Parathyroid adenoma (tissue), 2 donors: ENCODE data around the gene MARCHF2.
A peak's percentile ranks its signal among the peaks of the same experiment; 100 is the strongest.
"Not testable (repeated sequence)": the region's sequence is repeated elsewhere in the genome, so short reads cannot be mapped to it uniquely, and the experiment has no call there.

Source experiments
- H2AFZ ChIP-seq: fragments of 300-600 bp; sonication (generic); one replicate; pipeline ENCODE4 v1.7.0; 2017; ENCODE audit warnings: antibody characterized with exemption, mild to moderate bottlenecking
- H3K27ac ChIP-seq: fragments of 300-600 bp; sonication (generic); one replicate; pipeline ENCODE4 v1.7.0; 2017
- H3K27me3 ChIP-seq: fragments of 300-600 bp; sonication (generic); one replicate; pipeline ENCODE4 v1.7.0; 2017; ENCODE audit warnings: low read length; ENCODE audit not compliant: control insufficient read depth, insufficient read depth
- H3K36me3 ChIP-seq: fragments of 300-600 bp; sonication (generic); one replicate; pipeline ENCODE4 v1.7.0; 2017; ENCODE audit warnings: low read length; ENCODE audit not compliant: control insufficient read depth, insufficient read depth
- H3K4me1 ChIP-seq: fragments of 300-600 bp; sonication (generic); one replicate; pipeline ENCODE4 v1.7.0; 2017; ENCODE audit warnings: control low read depth
- H3K4me2 ChIP-seq: fragments of 300-600 bp; sonication (generic); one replicate; pipeline ENCODE4 v1.7.0; 2017; ENCODE audit warnings: low read length
- H3K4me3 ChIP-seq: fragments of 300-600 bp; sonication (generic); one replicate; pipeline ENCODE4 v1.7.0; 2017; ENCODE audit warnings: low read depth, low read length
- H3K79me2 ChIP-seq: fragments of 300-600 bp; sonication (generic); one replicate; pipeline ENCODE4 v1.7.0; 2017; ENCODE audit warnings: control low read depth
- H3K9ac ChIP-seq: fragments of 300-600 bp; sonication (generic); one replicate; pipeline ENCODE4 v1.7.0; 2017; ENCODE audit warnings: mild to moderate bottlenecking
- H3K9me3 ChIP-seq: fragments of 300-600 bp; sonication (generic); one replicate; pipeline ENCODE4 v1.7.0; 2017; ENCODE audit warnings: low read length; ENCODE audit not compliant: control insufficient read depth
- CTCF ChIP-seq: fragments of 300-600 bp; sonication (generic); IDR thresholded peaks from one replicate; pipeline ENCODE4 v1.7.0; 2017; ENCODE audit warnings: antibody characterized with exemption, mild to moderate bottlenecking
- donor health status: primary hyperparathyroidism.

Gene MARCHF2

GRCh38 chr19:8377598-8377997, 35.5 kb upstream of the MARCHF2 start:
- Histone ChIP-seq H2AFZ (no peak overlapping the region), H3K9me3 (no peaks in the 10 kb centered on the region), H3K36me3 (no peaks in the 10 kb centered on the region), H3K4me2 (no peak overlapping the region), H3K4me1 (no peaks in the 10 kb centered on the region), H3K4me3 (no peak overlapping the region), H3K27me3 (no peaks in the 10 kb centered on the region), H3K9ac (no peak overlapping the region), H3K79me2 (no peaks in the 10 kb centered on the region), H3K27ac (no peak overlapping the region)
- no peak for TF ChIP-seq CTCF

GRCh38 chr19:8379156-8379891, 33.8 kb upstream of the MARCHF2 start:
- H3K9me3 ChIP-seq, H3K4me1 ChIP-seq, H3K4me2 ChIP-seq, H3K79me2 ChIP-seq, H3K27me3 ChIP-seq, H3K4me3 ChIP-seq, H3K9ac ChIP-seq, H2AFZ ChIP-seq, H3K36me3 ChIP-seq, H3K27ac ChIP-seq: not testable (repeated sequence)

- H3K79me2 ChIP-seq, H3K36me3 ChIP-seq, H3K4me1 ChIP-seq, H3K9ac ChIP-seq, H3K4me2 ChIP-seq, H3K4me3 ChIP-seq, H3K9me3 ChIP-seq, H3K27me3 ChIP-seq, H3K27ac ChIP-seq, H2AFZ ChIP-seq: not testable (repeated sequence)
These were observed 28.5 kb upstream of the MARCHF2 start for GRCh38 chr19:8384569-8384968.

- not testable (repeated sequence) for H3K4me1 ChIP-seq, H2AFZ ChIP-seq, H3K27me3 ChIP-seq, H3K9me3 ChIP-seq, H3K36me3 ChIP-seq, H3K9ac ChIP-seq, H3K79me2 ChIP-seq, H3K27ac ChIP-seq, H3K4me3 ChIP-seq
- peak overlapping the region; percentile 22 for H3K4me2 ChIP-seq
These were observed 28.0 kb upstream of the MARCHF2 start for GRCh38 chr19:8385103-8385502.

GRCh38 chr19:8385566-8385965, 27.5 kb upstream of the MARCHF2 start:
- Histone ChIP-seq H3K4me2 (peak overlapping the region; percentile 22), H2AFZ (peak overlapping the region; percentile 48), H3K27ac (peak overlapping the region; percentile 55), H3K4me3 (peak overlapping the region; percentile 5)
- H3K27me3 ChIP-seq, H3K9me3 ChIP-seq, H3K79me2 ChIP-seq, H3K4me1 ChIP-seq, H3K9ac ChIP-seq, H3K36me3 ChIP-seq: not testable (repeated sequence)

- not testable (repeated sequence) for H3K36me3 ChIP-seq, H2AFZ ChIP-seq, H3K4me1 ChIP-seq, H3K27me3 ChIP-seq, H3K4me2 ChIP-seq, H3K4me3 ChIP-seq, H3K9me3 ChIP-seq, H3K9ac ChIP-seq, H3K79me2 ChIP-seq, H3K27ac ChIP-seq
These were observed 26.7 kb upstream of the MARCHF2 start for GRCh38 chr19:8386419-8386818.

- Histone ChIP-seq H3K4me1 (peaks cover 13% of the 10 kb centered on the region), H3K27me3 (no peaks in the 10 kb centered on the region), H3K9me3 (no peaks in the 10 kb centered on the region)
These were observed 26.1 kb upstream of the MARCHF2 start for GRCh38 chr19:8386990-8387389.

More at GRCh38 chr19:8386990-8387389, 26.1 kb upstream of the MARCHF2 start:
- no peak overlapping the region for H3K4me2 ChIP-seq
- no peak for TF ChIP-seq CTCF
- H3K27ac ChIP-seq = no peak overlapping the region
- H2AFZ ChIP-seq = no peak overlapping the region
- no peaks in the 10 kb centered on the region for H3K36me3 ChIP-seq
- H3K4me3 ChIP-seq = no peak overlapping the region
- peaks cover 9% of the 10 kb centered on the region for H3K79me2 ChIP-seq
- H3K9ac ChIP-seq = no peak overlapping the region
